SW 1271 (cell line): ENCODE results near the gene LRP8.
A peak's percentile ranks its signal among the peaks of the same experiment; 100 is the strongest.
"Not testable (repeated sequence)": the region's sequence is repeated elsewhere in the genome, so short reads cannot be mapped to it uniquely, and the experiment has no call there.

Experiments used
- DNase-seq, 2 experiments: peaks; one replicate each; lab custom pipeline; 2025; lab: John Stamatoyannopoulos, UW

Gene LRP8

GRCh38 chr1:53210352-53210751 is 117.5 kb downstream of the LRP8 start:
- no peak for DNase-seq

GRCh38 chr1:53207726-53208125 is 120.1 kb downstream of the LRP8 start:
- no peak for DNase-seq

GRCh38 chr1:53206735-53207379 is 121.0 kb downstream of the LRP8 start:
- DNase-seq = no peak

GRCh38 chr1:53206083-53206685 is 121.7 kb downstream of the LRP8 start:
- DNase-seq = not testable (repeated sequence)

- not testable (repeated sequence) for DNase-seq
Observed at GRCh38 chr1:53205496-53205895, 122.4 kb downstream of the LRP8 start.

- DNase-seq = no peak
Observed at GRCh38 chr1:53203466-53203865, 124.4 kb downstream of the LRP8 start.

- no peak for DNase-seq
Observed at GRCh38 chr1:53198241-53198651, 129.6 kb downstream of the LRP8 start.

- DNase-seq = no peak
Observed at GRCh38 chr1:53197291-53198200, 130.3 kb downstream of the LRP8 start.

GRCh38 chr1:53196485-53197290 is 131.2 kb downstream of the LRP8 start, which contains the start of gene CPT2:
Gene CPT2 (plus strand): TSS chr1:53196824. CDS start chr1:53196944, 120 bp downstream.
- DNase-seq = peak; percentile 49 to 81

GRCh38 chr1:53196017-53196484 is 131.8 kb downstream of the LRP8 start:
- DNase-seq = no peak

- DNase-seq = no peak
Observed at GRCh38 chr1:53195246-53196016, 132.4 kb downstream of the LRP8 start.
